ENCODE results near the gene CDX1.

Gene CDX1

DNA sequence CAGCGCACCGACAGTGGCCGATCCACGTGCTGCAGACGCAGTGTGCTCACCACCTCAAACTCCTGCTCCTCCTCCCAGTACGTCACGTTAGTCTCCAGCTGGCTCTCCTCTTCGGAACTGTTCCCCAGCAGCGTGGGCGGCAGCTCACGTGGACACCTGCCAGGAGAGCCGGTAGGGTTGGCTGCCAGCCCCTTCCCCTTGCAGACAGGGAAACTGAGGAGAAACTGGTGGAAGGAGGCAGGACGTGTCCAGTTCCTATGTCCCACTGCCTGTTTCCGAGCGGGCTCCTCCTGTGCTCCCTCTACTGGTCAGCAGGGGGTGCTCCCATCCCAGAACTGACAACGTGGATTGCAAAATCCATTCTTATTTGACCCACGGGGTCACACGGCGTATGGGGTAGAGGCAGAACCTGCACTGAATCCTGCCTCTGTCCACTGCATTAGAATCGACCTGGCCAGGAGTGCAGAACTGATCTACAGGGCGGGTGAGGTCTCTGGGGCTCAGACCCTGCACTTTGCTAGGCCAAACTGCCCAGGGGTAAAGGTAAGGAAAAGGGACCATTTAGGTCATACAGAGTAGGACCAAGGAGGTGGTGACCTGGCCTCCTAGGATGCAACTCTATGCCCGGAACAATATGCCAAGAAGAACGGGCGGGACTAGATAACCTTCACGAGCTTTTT lies 36.6 kb upstream of the CDX1 start:
- Histone ChIP-seq H3K27ac (no peak overlapping the region), H3K9me3 (ENCODE audit: severe bottlenecking) (no peaks in the 10 kb centered on the region), H3K4me3 (ENCODE audit: low read depth, low read length) (peak overlapping the region; percentile 26), H3K27me3 (ENCODE audit: insufficient read depth, low read depth, severe bottlenecking) (no peaks in the 10 kb centered on the region), H3K36me3 (no peaks in the 10 kb centered on the region)
- TF ChIP-seq, protein P1, sequence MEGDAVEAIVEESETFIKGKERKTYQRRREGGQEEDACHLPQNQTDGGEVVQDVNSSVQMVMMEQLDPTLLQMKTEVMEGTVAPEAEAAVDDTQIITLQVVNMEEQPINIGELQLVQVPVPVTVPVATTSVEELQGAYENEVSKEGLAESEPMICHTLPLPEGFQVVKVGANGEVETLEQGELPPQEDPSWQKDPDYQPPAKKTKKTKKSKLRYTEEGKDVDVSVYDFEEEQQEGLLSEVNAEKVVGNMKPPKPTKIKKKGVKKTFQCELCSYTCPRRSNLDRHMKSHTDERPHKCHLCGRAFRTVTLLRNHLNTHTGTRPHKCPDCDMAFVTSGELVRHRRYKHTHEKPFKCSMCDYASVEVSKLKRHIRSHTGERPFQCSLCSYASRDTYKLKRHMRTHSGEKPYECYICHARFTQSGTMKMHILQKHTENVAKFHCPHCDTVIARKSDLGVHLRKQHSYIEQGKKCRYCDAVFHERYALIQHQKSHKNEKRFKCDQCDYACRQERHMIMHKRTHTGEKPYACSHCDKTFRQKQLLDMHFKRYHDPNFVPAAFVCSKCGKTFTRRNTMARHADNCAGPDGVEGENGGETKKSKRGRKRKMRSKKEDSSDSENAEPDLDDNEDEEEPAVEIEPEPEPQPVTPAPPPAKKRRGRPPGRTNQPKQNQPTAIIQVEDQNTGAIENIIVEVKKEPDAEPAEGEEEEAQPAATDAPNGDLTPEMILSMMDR (IDR thresholded peaks at IDR 0.05; ENCODE audit: low read depth, low read length): peak; percentile 95
- DNase-seq: peak; percentile 79

GRCh38 chr5:150130493-150130922 lies 36.1 kb upstream of the CDX1 start:
- H3K4me3 ChIP-seq (ENCODE audit: low read depth, low read length): no peak overlapping the region
- no peaks in the 10 kb centered on the region for H3K9me3 ChIP-seq (ENCODE audit: severe bottlenecking)
- H3K27ac ChIP-seq: no peak overlapping the region
- DNase-seq: no peak
- TF ChIP-seq, protein P1 (IDR thresholded peaks at IDR 0.05; ENCODE audit: low read depth, low read length): no peak
- H3K27me3 ChIP-seq (ENCODE audit: insufficient read depth, low read depth, severe bottlenecking): no peaks in the 10 kb centered on the region
- H3K36me3 ChIP-seq: no peaks in the 10 kb centered on the region

GRCh38 chr5:150131461-150131860 lies 35.1 kb upstream of the CDX1 start:
- H3K27ac ChIP-seq: no peak overlapping the region
- TF ChIP-seq, protein P1 (IDR thresholded peaks at IDR 0.05; ENCODE audit: low read depth, low read length): no peak
- no peaks in the 10 kb centered on the region for H3K36me3 ChIP-seq
- no peaks in the 10 kb centered on the region for H3K27me3 ChIP-seq (ENCODE audit: insufficient read depth, low read depth, severe bottlenecking)
- H3K9me3 ChIP-seq (ENCODE audit: severe bottlenecking): no peaks in the 10 kb centered on the region
- no peak overlapping the region for H3K4me3 ChIP-seq (ENCODE audit: low read depth, low read length)
- no peak for DNase-seq

- Histone ChIP-seq H3K27me3 (ENCODE audit: insufficient read depth, low read depth, severe bottlenecking) (no peaks in the 10 kb centered on the region), H3K27ac (no peak overlapping the region), H3K4me3 (ENCODE audit: low read depth, low read length) (no peak overlapping the region), H3K36me3 (no peaks in the 10 kb centered on the region), H3K9me3 (ENCODE audit: severe bottlenecking) (no peaks in the 10 kb centered on the region)
- TF ChIP-seq, protein P1 (IDR thresholded peaks at IDR 0.05; ENCODE audit: low read depth, low read length): no peak
- no peak for DNase-seq
Measured at GRCh38 chr5:150131978-150132694, 34.4 kb upstream of the CDX1 start.

DNA sequence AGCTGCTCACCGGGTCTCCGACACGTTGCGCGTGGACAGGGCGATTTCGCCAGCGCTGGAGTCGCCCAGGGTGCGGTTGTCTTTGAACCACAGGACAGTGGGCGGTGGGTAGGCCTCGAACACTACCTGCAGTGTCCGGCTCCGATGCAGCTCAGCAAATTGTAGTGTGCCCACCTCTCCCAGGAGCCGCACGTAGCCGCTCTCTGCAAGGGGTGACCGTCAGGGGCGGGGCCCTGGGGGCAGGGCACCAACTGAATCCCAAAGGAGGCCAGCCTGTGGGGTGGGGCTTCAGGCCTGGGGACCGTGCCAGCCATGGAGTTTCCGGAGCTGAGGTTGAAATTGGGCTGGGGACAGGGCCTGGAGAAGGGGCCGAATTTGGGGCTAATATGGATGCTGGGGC lies 33.8 kb upstream of the CDX1 start:
- Histone ChIP-seq H3K36me3 (no peaks in the 10 kb centered on the region), H3K27me3 (ENCODE audit: insufficient read depth, low read depth, severe bottlenecking) (no peaks in the 10 kb centered on the region), H3K27ac (no peak overlapping the region), H3K9me3 (ENCODE audit: severe bottlenecking) (no peaks in the 10 kb centered on the region), H3K4me3 (ENCODE audit: low read depth, low read length) (no peak overlapping the region)
- TF ChIP-seq, protein P1 (IDR thresholded peaks at IDR 0.05; ENCODE audit: low read depth, low read length): no peak
- no peak for DNase-seq

Data from WERI-Rb-1 (cell line).